ENCODE data around the gene SIX1.
A peak's percentile ranks its signal among the peaks of the same experiment; 100 is the strongest.

Gene SIX1

GRCh38 chr14:60655119-60655897, 6.0 kb upstream of the SIX1 start:
- DNase-seq, result peak; percentile 66

GRCh38 chr14:60654334-60654821, 5.1 kb upstream of the SIX1 start:
- no peak for DNase-seq

GRCh38 chr14:60653701-60654161, 4.5 kb upstream of the SIX1 start:
- DNase-seq, result no peak

- DNase-seq, result no peak
Observed at GRCh38 chr14:60652674-60653651, 3.7 kb upstream of the SIX1 start.

GRCh38 chr14:60651796-60652673, 2.8 kb upstream of the SIX1 start:
- no peak for DNase-seq

GRCh38 chr14:60651086-60651795, 2.0 kb upstream of the SIX1 start:
- peak; percentile 83 for DNase-seq

GRCh38 chr14:60650373-60650961, 1.2 kb upstream of the SIX1 start:
- DNase-seq, result peak; percentile 61

- peak; percentile 67 for DNase-seq
Observed at GRCh38 chr14:60649875-60650372, 647 bp upstream of the SIX1 start.

GRCh38 chr14:60648249-60648933, 886 bp downstream of the SIX1 start:
- DNase-seq, result peak; percentile 21

GRCh38 chr14:60647837-60648248, 1.4 kb downstream of the SIX1 start:
- DNase-seq, result no peak

GRCh38 chr14:60647081-60647836, 2.0 kb downstream of the SIX1 start:
- no peak for DNase-seq

GRCh38 chr14:60646226-60646818, 3.0 kb downstream of the SIX1 start:
- peak; percentile 55 for DNase-seq

- DNase-seq, result no peak
Observed at GRCh38 chr14:60645126-60645741, 4.0 kb downstream of the SIX1 start.

- DNase-seq, result no peak
Observed at GRCh38 chr14:60644666-60645065, 4.6 kb downstream of the SIX1 start.

- no peak for DNase-seq
Observed at GRCh38 chr14:60643463-60644314, 5.6 kb downstream of the SIX1 start.

GRCh38 chr14:60643141-60643462, 6.2 kb downstream of the SIX1 start:
- DNase-seq, result no peak

GRCh38 chr14:60642270-60643140, 6.8 kb downstream of the SIX1 start:
- no peak for DNase-seq
